Measurements from ENCODE around the gene ING3. TPM values are rescaled to one million over a fixed set of nuclear protein-coding genes. Genes with fewer than 3 reads are reported as not detected.

Gene ING3
- total and polyA plus RNA-seq, 2 of the 13 experiments (the other 11 are each of a cell fraction or from before 2014, with no cell fraction given) = 6.9 to 12.8 TPM

DNA sequence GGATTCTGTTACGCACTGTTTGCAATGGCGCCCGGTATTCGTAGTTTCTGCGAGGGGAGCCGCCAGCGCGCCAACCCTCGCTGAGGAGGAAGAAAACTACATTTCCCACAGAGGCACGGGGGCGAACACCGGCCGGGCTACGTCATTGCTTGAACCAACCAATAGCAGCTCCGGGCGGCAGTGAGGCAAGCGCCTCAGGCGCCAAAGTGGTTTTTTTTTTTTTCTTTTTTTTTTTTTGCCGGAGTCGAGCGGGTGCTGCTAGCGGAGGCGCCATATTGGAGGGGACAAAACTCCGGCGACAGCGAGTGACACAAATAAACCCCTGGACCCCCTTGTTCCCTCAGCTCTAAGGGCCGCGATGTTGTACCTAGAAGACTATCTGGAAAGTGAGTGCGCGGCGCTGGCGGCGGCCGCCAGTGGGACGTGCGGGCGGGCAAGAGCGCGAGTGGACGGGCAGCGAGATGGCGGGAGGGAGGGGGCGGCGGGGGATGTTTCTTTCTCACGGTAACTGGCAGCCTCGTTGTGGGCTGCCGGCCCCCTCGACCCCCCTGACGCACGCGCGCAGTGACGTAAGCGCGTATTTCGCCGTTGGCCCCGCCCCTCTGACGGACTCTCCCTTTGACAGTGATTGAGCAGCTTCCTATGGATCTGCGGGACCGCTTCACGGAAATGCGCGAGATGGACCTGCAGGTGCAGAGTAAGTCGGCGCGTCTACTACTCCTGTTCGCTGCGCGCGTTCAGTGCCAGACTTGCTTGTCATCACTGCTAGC lies at the start of gene ING3 (continued):
- TF ChIP-seq, protein P1, sequence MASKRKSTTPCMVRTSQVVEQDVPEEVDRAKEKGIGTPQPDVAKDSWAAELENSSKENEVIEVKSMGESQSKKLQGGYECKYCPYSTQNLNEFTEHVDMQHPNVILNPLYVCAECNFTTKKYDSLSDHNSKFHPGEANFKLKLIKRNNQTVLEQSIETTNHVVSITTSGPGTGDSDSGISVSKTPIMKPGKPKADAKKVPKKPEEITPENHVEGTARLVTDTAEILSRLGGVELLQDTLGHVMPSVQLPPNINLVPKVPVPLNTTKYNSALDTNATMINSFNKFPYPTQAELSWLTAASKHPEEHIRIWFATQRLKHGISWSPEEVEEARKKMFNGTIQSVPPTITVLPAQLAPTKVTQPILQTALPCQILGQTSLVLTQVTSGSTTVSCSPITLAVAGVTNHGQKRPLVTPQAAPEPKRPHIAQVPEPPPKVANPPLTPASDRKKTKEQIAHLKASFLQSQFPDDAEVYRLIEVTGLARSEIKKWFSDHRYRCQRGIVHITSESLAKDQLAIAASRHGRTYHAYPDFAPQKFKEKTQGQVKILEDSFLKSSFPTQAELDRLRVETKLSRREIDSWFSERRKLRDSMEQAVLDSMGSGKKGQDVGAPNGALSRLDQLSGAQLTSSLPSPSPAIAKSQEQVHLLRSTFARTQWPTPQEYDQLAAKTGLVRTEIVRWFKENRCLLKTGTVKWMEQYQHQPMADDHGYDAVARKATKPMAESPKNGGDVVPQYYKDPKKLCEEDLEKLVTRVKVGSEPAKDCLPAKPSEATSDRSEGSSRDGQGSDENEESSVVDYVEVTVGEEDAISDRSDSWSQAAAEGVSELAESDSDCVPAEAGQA (IDR thresholded peaks at IDR 0.05; ENCODE audit: low read depth) = peak; percentile 83; the same call in 1 of the 2 replicates
- TF ChIP-seq, protein P1 (CRISPR knock-in tag; IDR thresholded peaks at IDR 0.05; ENCODE audit: borderline replicate concordance) = peak; percentile 93; the same call in 1 of the 2 replicates
- TF ChIP-seq ZNF383 (CRISPR knock-in tag; IDR thresholded peaks at IDR 0.05; ENCODE audit: borderline replicate concordance) = peak; percentile 61; the same call in 1 of the 2 replicates
- TF ChIP-seq ZNF782 (CRISPR knock-in tag; IDR thresholded peaks at IDR 0.05; ENCODE audit: borderline replicate concordance) = 0 out of 2 replicates have a peak, but pooled peaks have one; percentile 44
- TF ChIP-seq NFYC (CRISPR knock-in tag; IDR thresholded peaks at IDR 0.05) = peak; percentile 88
- TF ChIP-seq RXRB (CRISPR knock-in tag; IDR thresholded peaks at IDR 0.05; ENCODE audit: borderline replicate concordance) = 0 out of 2 replicates have a peak, but pooled peaks have one; percentile 7
- TF ChIP-seq SMAD3 (CRISPR knock-in tag; IDR thresholded peaks at IDR 0.05) = 0 out of 2 replicates have a peak, but pooled peaks have one; percentile 42
- peak; percentile 75; the same call in 1 of the 2 replicates for TF ChIP-seq ZFP62 (CRISPR knock-in tag; IDR thresholded peaks at IDR 0.05)
- TF ChIP-seq, protein P2, sequence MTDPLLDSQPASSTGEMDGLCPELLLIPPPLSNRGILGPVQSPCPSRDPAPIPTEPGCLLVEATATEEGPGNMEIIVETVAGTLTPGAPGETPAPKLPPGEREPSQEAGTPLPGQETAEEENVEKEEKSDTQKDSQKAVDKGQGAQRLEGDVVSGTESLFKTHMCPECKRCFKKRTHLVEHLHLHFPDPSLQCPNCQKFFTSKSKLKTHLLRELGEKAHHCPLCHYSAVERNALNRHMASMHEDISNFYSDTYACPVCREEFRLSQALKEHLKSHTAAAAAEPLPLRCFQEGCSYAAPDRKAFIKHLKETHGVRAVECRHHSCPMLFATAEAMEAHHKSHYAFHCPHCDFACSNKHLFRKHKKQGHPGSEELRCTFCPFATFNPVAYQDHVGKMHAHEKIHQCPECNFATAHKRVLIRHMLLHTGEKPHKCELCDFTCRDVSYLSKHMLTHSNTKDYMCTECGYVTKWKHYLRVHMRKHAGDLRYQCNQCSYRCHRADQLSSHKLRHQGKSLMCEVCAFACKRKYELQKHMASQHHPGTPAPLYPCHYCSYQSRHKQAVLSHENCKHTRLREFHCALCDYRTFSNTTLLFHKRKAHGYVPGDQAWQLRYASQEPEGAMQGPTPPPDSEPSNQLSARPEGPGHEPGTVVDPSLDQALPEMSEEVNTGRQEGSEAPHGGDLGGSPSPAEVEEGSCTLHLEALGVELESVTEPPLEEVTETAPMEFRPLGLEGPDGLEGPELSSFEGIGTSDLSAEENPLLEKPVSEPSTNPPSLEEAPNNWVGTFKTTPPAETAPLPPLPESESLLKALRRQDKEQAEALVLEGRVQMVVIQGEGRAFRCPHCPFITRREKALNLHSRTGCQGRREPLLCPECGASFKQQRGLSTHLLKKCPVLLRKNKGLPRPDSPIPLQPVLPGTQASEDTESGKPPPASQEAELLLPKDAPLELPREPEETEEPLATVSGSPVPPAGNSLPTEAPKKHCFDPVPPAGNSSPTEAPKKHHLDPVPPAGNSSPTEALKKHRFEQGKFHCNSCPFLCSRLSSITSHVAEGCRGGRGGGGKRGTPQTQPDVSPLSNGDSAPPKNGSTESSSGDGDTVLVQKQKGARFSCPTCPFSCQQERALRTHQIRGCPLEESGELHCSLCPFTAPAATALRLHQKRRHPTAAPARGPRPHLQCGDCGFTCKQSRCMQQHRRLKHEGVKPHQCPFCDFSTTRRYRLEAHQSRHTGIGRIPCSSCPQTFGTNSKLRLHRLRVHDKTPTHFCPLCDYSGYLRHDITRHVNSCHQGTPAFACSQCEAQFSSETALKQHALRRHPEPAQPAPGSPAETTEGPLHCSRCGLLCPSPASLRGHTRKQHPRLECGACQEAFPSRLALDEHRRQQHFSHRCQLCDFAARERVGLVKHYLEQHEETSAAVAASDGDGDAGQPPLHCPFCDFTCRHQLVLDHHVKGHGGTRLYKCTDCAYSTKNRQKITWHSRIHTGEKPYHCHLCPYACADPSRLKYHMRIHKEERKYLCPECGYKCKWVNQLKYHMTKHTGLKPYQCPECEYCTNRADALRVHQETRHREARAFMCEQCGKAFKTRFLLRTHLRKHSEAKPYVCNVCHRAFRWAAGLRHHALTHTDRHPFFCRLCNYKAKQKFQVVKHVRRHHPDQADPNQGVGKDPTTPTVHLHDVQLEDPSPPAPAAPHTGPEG (CRISPR knock-in tag; IDR thresholded peaks at IDR 0.05) = peak; percentile 81
- peak; percentile 61 for TF ChIP-seq MXD4 (CRISPR knock-in tag; IDR thresholded peaks at IDR 0.05)
- TF ChIP-seq ZNF143 (CRISPR knock-in tag; IDR thresholded peaks at IDR 0.05) = peak; percentile 93
- 0 out of 2 replicates have a peak, but pooled peaks have one; percentile 47 for TF ChIP-seq ATF7-NPFF (CRISPR knock-in tag; IDR thresholded peaks at IDR 0.05; ENCODE audit: low read depth)
- no peak; the same call in 1 of the 2 replicates for TF ChIP-seq PRMT3 (CRISPR knock-in tag; IDR thresholded peaks at IDR 0.05; ENCODE audit: borderline replicate concordance, low read depth)
- TF ChIP-seq KMT2B (CRISPR knock-in tag; IDR thresholded peaks at IDR 0.05) = peak; percentile 54; the same call in 1 of the 2 replicates
